T47D (cell line): ENCODE data around the gene CLEC18B.
"Not testable (repeated sequence)": the region's sequence is repeated elsewhere in the genome, so short reads cannot be mapped to it uniquely, and the experiment has no call there.

Experiments used
- DNase-seq, 2 experiments: peaks; one replicate each; pipeline versions ENCODE4 v3.0.0 to v3.0.0-alpha.2; 2011 to 2012; ENCODE audit warnings: low read depth in 1 of 2, low spot score in 1 of 2
- JUND ChIP-seq: IDR thresholded peaks from 2 replicates; pipeline ENCODE4 v1.6.1; 2012; ENCODE audit warnings: low read depth
- in situ Hi-C: cut with HindIII; loops from 2 replicates; pipeline ENCODE4 v1.10.0; 2016; ENCODE audit warnings: low sequenced_read_pairs, low pct_unique_long_range_greater_than_20kb

Gene CLEC18B

DNA sequence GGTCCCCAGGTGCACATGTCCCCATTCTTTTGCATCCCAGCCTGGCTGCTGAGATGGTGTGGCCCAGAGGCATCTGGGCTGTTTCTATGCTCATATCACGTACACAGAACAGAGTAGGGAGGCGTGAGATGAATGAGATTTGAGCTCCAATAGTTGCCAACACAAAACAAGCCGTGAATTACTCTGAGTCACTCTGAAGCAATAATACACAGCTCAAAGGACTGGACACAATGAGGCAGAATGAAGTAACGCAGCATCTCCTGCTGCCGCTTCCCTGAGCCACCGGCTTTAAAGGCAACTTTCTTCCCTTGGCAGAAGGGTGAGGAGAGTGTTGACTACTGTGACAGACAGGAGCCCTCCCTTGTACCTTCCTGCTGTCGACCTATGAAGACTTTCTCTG lies 33.9 kb upstream of the CLEC18B start:
- no peak for TF ChIP-seq JUND
- DNase-seq = no peak
- in situ Hi-C loops = no loop called here

DNA sequence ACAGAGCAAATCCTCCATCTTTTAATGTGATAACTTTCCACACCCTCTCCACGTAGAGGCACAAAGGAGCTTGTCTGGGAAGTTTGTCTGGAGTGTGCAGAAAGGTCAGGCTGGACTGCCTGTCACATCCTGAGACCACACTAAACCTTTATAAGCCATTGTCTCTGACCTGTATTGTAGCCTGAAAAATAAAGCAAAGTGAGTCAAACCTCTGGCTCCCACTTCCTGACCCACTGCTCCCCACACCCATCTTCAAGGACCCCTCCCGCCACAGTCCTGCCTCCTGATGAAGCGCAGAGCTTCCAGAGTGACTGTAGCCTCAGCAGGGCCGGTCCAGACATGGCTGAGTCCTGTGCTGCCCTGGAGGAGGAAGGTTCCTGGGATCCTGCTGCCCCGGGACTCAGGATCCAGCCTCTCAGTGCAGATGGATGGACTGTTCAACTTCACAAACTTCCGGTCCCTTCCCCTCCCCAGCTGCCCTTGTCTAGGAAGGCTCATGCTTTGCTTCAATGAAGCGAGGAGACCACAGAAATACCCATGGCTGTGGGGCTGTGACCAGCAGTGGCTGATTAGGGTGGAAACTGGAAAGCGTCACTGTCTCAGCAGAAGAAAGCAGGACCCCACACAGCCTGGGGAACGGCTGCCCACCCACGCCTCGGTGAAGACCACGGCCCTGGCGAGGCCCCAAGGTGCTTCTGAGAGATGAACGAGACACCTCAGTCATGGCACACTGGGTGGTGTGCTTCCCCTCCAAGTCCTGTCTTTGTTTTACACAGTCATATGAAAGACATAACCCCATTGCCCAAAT lies 30.9 kb upstream of the CLEC18B start:
- no peak for TF ChIP-seq JUND
- in situ Hi-C loops = no loop called here
- no peak for DNase-seq

DNA sequence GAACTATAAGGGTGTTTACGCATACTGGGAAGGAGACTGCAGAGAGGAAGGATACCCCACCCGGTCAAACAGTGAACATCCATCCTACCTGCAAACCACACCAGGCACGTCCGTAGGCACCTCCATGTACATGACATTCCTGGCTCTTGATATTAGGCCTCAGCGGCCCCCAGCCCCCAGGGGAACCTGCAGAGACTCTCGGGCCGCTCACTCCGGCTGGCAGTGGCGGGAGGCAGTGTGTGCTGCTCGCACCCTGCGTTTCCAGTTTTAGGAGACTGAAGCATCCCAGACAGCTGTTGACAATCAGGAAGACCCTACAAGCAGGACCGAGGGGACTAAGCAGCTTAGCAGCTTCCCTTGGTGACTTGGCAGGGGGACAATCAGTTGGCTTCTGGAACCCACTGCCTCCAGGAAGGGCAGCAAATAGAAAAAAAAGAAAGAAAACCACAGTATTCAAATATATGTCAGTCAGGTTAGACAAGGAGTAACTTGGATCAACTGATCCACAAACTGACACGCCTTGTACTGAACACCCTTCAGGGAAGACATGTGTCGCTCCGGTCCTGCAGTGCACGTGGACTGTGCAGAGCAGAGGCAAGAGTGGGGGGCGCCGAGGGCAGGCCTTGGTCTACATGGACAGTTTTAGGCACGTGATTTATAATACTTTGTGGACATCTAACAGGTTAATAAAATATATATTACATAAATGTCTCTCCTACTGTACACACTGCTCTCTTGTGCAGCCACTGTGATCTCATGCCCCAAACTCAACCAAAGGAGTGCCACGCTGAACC lies 29.9 kb upstream of the CLEC18B start:
- DNase-seq = no peak
- TF ChIP-seq JUND = no peak
- in situ Hi-C loops = no loop called here

DNA sequence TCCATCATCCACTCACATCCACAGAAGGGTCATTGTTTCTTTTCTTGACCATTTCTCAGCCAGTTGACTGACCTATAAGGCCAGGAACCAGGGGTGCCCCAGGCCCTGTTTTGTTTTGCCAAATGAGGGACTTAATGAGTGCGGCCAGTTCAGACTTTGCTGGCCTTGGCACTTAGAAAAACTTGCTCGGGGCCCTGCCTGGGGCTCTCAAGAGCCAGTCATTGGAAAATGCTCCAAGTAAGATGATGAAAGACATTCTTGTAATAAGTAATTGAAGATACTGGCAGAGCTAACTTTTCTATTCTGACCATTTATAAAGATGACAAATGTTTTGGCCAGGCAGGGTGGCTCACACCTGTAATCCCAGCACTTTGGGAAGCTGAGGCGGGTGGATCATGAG lies 29.0 kb upstream of the CLEC18B start:
- no peak for TF ChIP-seq JUND
- DNase-seq = no peak
- in situ Hi-C loops = no loop called here

DNA sequence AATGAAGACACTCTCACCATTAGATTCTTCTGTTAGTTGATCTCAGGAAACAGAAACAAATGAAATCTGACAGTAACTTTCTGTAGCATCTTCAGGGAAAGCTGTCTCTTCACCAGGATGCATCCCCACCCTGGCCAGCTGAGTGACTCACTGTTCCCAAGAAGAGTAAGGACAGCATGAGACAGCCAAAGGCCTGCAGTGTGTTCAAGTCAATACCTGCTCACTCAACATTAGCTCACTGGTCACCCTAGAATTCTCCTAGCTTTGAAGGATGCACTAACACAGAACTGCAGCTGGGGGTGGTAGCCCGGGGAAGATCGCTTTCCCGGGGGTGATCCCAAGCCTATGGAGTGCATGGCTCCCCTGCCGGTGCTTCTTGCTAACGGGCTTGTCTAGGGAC lies 28.2 kb upstream of the CLEC18B start:
- TF ChIP-seq JUND = no peak
- DNase-seq = no peak
- in situ Hi-C loops = no loop called here

DNA sequence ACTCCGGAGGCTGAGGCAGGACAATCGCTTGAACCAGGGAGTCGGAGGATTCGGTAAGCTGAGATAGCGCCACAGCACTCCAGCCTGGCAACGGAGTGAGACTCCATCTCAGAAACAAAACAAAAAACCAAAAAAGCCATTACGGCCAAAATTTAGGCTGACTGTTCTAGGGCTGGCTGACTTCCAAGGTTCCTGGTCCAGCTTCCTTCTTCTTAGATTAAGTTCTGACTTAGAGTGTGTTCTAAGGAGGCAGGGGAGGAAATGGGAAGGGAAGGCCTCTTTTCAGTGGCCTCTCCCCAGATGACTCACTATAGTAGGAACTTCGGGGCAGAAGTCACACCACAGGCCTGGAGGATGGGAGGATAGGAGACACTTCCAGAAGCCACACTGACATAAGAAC lies 27.7 kb upstream of the CLEC18B start:
- DNase-seq = no peak
- no peak for TF ChIP-seq JUND
- in situ Hi-C loops = no loop called here

DNA sequence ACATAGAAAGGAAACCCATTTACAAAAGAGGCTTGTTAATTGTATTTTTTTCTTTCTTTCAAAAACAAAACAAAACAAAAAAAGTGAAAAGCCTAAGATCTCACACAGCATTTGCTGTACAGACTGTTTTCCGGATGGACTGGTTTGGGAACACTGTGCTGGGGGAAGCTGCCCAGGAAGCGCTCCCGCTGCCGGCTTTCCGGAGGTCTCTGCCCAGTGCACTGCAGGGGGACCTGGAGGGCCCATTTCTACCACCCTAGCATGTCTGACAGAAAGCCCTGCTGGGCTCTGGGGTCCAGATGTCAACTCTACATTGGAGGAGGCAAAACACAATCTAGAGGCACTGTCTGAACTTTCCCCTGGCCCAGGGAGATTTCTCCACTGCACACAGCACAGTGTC lies 26.3 kb upstream of the CLEC18B start:
- no peak for TF ChIP-seq JUND
- in situ Hi-C loops = no loop called here
- DNase-seq = no peak

DNA sequence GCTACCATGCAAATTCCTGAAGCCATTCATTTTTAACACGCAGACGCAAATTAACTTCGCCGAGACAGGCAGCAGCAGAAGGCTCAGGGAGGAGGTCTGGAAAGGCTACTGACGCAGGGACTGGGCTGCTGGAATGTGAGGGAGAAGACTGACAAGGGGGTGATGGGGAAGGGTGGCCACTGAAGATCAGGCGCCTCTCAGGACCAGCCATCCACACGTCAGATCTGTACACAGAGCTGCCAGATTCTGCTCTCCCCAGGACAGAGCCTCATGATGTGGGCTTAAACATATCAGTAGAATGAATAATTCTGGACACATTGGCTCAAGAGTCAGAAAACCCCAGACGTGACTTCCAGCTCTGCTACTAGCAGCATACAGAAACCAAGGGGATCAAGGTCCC lies 25.6 kb upstream of the CLEC18B start:
- TF ChIP-seq JUND = no peak
- in situ Hi-C loops = no loop called here
- no peak for DNase-seq

DNA sequence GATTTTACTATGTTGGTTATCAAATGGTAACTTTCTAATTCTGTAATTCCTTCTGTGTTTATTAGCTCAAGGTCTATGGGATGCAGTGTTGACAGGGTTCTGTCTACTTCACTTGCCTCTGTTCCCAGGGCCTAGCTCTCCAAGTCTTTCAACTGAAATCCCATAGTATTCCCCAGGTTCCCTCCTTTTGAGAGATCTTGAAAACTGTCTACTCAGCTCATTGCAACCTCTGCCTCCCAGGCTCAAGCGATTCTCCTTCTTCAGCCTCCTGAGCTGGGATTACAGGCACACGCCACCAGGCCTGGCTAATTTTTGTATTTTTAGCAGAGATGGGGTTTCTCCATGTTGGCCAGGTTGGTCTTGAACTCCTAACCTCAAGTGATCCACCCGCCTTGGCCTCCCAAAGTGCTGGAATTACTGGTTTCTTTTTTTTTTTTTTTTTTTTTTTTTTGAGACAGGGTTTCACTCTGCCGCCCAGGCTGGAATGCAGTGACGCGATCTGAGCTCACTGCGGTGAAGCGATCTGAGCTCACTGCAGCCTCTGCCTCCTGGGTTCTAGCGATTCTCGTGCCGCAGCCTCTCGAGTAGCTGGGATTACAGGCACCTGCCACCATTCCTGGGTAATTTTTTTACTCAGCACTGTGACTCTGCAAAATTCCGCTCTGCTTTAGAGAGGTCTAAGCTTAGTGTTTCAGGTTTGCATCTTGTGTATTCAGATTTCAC lies 22.5 kb upstream of the CLEC18B start:
- in situ Hi-C loops, DNase-seq: not testable (repeated sequence)

DNA sequence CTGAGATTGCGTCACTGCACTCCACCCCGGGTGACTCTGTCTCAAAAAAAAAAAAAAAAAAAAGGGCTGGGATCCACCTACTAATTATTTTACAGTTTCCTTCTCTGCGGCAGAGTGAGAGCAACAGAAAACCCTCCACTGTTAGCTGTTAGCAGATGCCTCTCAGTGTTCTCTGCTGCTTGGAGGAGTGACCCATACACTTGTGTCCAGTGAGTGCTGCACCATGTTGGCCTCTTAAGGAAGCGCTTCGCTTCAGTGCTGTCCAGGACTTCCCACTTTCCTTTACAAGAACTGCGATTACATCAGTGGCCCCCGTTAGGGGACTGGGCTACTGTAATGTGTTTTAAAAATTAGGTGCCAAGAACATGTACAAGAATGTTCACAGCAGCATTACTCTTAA lies 18.4 kb upstream of the CLEC18B start:
- in situ Hi-C loops = no loop called here

DNA sequence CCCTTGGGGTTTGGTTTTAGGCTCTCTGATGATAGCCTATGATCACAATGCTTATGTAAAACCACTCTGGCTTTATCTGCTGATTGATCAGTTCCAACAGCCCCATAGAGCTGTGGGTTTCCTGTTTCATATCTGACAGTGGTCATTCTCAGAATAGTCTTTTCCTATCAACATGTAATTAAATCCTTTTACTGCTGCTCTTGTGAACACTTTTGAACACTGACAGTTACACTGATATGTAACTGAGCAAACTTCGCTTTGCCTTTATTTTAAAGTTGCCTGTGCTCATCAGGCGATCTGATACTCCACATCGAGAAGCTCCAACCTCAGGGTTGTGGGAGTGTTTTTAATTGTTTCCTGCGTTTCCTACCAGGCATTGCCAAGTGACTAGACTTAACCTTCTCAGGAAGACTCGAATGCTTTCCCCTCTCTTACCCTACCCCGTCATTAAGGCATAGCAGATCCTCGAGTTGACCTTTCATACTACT lies 17.3 kb upstream of the CLEC18B start:
- TF ChIP-seq JUND = no peak
- in situ Hi-C loops = no loop called here
- DNase-seq = no peak

More for the DNA sequence above, 18.4 kb upstream of the CLEC18B start:
- no peak for DNase-seq
- TF ChIP-seq JUND = no peak

DNA sequence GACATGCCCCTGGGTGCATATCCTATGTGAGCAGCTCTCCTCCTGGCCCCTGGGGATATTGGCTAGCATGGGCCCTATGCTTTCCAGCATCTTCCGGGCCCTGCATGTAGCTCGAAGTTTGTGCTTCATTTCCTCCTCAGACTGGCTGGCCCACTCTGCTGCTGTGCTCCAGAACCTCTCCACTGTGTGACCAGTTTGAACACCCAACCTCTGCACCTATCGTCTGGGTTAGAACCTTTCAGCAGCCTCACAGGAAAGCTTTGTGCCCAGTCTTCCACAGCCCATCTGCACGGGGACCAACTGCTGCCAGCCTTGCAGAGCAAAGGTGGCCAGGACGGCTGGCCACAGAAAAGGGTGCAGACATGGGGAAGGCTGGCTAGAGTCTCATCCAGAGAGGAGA lies 10.2 kb upstream of the CLEC18B start:
- DNase-seq = no peak
- in situ Hi-C loops = no loop called here
- TF ChIP-seq JUND = no peak

DNA sequence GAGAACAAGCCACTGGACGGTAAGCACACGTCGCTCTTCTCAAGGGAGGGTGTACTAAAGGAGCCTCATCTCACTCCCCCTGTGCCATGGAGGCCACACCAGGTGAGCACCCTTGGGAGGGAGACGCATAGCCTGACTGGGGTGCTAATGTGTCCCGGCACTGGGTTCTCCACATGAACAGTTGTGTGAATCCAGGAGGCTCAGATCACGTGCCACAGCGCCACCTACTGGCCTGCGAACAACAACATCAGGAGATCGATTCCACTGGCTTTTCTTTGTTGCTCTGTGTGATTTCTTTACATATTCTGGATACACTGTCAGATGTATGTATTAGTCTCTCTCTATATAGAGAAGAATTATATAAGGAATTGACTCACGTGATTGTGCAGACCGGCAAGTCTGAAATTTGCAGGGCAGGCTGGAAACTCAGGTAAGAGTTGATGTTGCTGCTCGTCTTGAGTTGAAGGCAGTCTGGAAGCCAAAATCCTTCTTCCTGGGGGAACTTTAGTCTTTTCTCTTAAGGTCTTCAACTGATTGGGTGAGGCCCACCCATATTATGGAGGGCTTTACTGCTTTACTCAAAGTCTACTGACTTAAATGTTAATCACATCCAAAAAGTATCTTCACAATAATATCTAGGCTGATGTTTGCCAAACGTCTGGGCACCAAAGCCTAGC lies 8.9 kb upstream of the CLEC18B start:
- peak; percentile 38 to 73 for DNase-seq
- in situ Hi-C loops = not testable (repeated sequence)

DNA sequence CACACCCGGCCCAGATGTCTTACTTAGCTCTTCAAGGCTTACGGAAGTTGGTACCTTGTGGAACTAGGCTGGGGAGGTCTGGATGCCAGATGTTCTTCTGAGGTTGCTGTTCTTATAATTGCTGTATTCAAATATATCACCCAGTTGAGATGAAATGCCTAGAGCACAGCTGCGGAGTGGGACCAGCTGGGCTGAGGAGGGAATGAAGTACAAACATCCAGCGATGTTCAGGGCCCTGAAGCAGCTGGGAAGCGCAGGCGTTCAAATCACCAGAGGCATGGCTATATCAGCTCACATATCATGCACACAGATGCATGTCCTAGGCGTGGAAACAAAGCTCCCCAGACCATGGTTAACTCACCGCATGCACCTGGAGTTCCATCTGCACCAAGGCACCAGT lies 7.2 kb upstream of the CLEC18B start:
- in situ Hi-C loops, DNase-seq: not testable (repeated sequence)

DNA sequence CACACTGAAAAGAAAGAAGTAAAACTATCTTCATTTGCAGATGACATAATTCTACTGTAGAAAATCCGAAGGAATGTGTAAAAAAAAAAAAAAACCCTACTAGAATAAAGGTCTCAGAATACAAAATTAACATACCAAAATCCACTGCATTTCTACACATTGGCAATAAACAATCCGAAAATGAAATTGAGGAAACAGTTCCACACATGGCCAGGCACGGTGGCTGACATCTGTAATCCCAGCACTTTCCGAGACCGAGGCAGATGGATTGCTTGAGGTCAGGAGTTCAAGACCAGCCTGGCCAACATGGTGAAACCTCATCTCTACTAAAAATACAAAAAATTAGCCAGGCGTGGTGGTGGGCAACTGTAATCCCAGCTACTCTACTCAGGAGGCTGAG lies 4.5 kb upstream of the CLEC18B start:
- in situ Hi-C loops, DNase-seq: not testable (repeated sequence)

DNA sequence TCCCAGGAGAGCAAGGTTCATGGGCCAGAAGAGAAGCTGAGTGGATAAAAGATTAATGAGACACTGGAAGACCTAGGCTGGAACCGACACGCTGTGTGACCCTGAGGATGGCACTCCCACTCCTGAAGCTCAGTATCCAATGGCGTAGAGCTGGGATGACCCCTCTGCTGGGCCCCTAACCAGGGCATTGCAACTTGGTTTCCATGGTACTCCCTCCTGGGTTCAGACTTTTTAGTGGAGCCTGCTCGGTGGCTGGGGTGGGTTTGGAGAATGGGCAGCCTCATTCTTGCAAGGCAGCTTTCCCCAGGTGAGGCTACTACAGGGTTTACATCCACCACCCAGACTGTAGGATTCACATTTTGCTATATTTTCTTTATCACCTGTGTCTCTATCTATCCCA lies 2.4 kb upstream of the CLEC18B start:
- DNase-seq, in situ Hi-C loops: not testable (repeated sequence)

DNA sequence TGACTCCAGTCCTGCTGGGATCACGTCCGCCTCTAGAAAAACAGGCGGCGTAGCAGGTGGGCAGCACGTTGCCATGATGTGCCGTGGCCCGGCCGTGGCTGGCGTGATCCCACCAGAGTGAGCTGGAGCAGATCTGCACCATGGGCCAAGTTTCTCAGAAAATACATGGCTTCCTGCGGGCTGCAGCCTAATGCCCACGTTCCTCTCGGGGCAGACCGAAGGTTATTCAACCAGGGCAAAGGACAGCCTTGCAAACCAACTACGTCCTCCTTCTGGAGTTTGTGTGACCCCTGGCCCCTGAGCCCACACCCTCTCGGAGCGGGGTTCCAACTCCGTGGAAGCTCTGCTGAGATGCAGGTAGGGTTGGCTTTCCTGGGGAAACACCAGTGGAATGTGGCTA lies 808 bp upstream of the CLEC18B start:
- in situ Hi-C loops, DNase-seq: not testable (repeated sequence)
